ENCODE data around the gene PACS1.

The PACS1 gene

GRCh38 chr11:66101066-66101464 lies 31.0 kb downstream of the PACS1 start:
- no peaks in the 10 kb centered on the region for H3K27me3 ChIP-seq
- H3K4me1 ChIP-seq = peaks cover 0 to 16% (median 10%) of the 10 kb centered on the region in 4 donors
- DNase-seq = no peak
- TF ChIP-seq CTCF (IDR thresholded peaks at IDR 0.05) = no peak
- H3K27ac ChIP-seq = no peak overlapping the region
- no peak overlapping the region for H3K4me3 ChIP-seq
- no peaks in the 10 kb centered on the region for H3K36me3 ChIP-seq
- no peaks in the 10 kb centered on the region for H3K9me3 ChIP-seq
- intact Hi-C loops (cut with DNase I; ENCODE audit: low total_unique reads) = no loop called here

- H3K27ac ChIP-seq = no peak overlapping the region
- TF ChIP-seq CTCF (IDR thresholded peaks at IDR 0.05) = no peak
Measured at GRCh38 chr11:66104057-66104638, 34.1 kb downstream of the PACS1 start.

GRCh38 chr11:66106786-66107599 lies 36.9 kb downstream of the PACS1 start:
- H3K27ac ChIP-seq = no peak overlapping the region
- H3K36me3 ChIP-seq = no peaks in the 10 kb centered on the region
- H3K9me3 ChIP-seq = no peaks in the 10 kb centered on the region
- no peak overlapping the region for H3K4me3 ChIP-seq
- no peaks in the 10 kb centered on the region for H3K27me3 ChIP-seq
- TF ChIP-seq CTCF (IDR thresholded peaks at IDR 0.05) = no peak
- intact Hi-C loops (cut with DNase I; ENCODE audit: low total_unique reads) = no loop called here
- no peak for DNase-seq
- peaks cover 0 to 10% (median 4%) of the 10 kb centered on the region in 4 donors for H3K4me1 ChIP-seq

More at GRCh38 chr11:66104057-66104638, 34.1 kb downstream of the PACS1 start:
- no peak overlapping the region for H3K4me3 ChIP-seq
- H3K27me3 ChIP-seq = no peaks in the 10 kb centered on the region
- no peaks in the 10 kb centered on the region for H3K9me3 ChIP-seq
- H3K4me1 ChIP-seq = peaks cover 0 to 16% (median 10%) of the 10 kb centered on the region in 4 donors
- intact Hi-C loops (cut with DNase I; ENCODE audit: low total_unique reads) = no loop called here
- no peaks in the 10 kb centered on the region for H3K36me3 ChIP-seq
- no peak for DNase-seq

- no peak for DNase-seq
- peaks cover 0 to 14% (median 11%) of the 10 kb centered on the region in 4 donors for H3K4me1 ChIP-seq
- intact Hi-C loops (cut with DNase I; ENCODE audit: low total_unique reads) = no loop called here
- H3K4me3 ChIP-seq = no peak overlapping the region
- H3K27me3 ChIP-seq = no peaks in the 10 kb centered on the region
- no peak for TF ChIP-seq CTCF (IDR thresholded peaks at IDR 0.05)
- no peak overlapping the region for H3K27ac ChIP-seq
- H3K36me3 ChIP-seq = no peaks in the 10 kb centered on the region
- no peaks in the 10 kb centered on the region for H3K9me3 ChIP-seq
Measured at GRCh38 chr11:66107600-66108510, 37.8 kb downstream of the PACS1 start.

- Histone ChIP-seq H3K9me3 (no peaks in the 10 kb centered on the region), H3K27ac (no peak overlapping the region), H3K4me3 (no peak overlapping the region), H3K27me3 (no peaks in the 10 kb centered on the region), H3K4me1 (peaks cover 0 to 20% (median 11%) of the 10 kb centered on the region in 4 donors), H3K36me3 (no peaks in the 10 kb centered on the region)
- no peak for TF ChIP-seq CTCF (IDR thresholded peaks at IDR 0.05)
- intact Hi-C loops (cut with DNase I; ENCODE audit: low total_unique reads) = no loop called here
- no peak for DNase-seq
Measured at GRCh38 chr11:66109294-66109693, 39.2 kb downstream of the PACS1 start.
